Naive thymus-derived CD4-positive, alpha-beta T cell (primary cell): ENCODE results near the gene PPM1H. TPM values are rescaled to one million over a fixed set of nuclear protein-coding genes. Genes with fewer than 3 reads are reported as not detected.

Source experiments
- ATAC-seq: fragments of 150-1000 bp; cut with Tn5 transposase; 2 replicates; pipeline ENCODE4 v1.10.0; 2021; ENCODE audit warnings: mild to moderate bottlenecking, moderate library complexity
- CTCF ChIA-PET: fragments of 350-600 bp; sonication (Branson Sonifier 250); formaldehyde crosslinking; loops from one replicate; lab custom pipeline; 2021; ENCODE audit warnings: antibody characterized with exemption; lab: Charles Lee
- POLR2A ChIA-PET: fragments of 350-600 bp; sonication (Branson Sonifier 250); formaldehyde crosslinking; loops from one replicate; lab custom pipeline; 2021; ENCODE audit warnings: antibody characterized with exemption, inconsistent platforms; lab: Charles Lee
- DNase-seq, 9 donors: peaks; one replicate each; pipeline versions ENCODE4 v3.0.0 to v3.0.0-alpha.2; 2020 to 2022; ENCODE audit warnings: mixed read lengths in 1 of 9
- H3K27ac ChIP-seq: one replicate; pipeline ENCODE4 v1.7.0; 2013; ENCODE audit warnings: mild to moderate bottlenecking, low read depth, low read length, moderate library complexity
- H3K27me3 ChIP-seq, 2 donors: one replicate each; pipeline ENCODE4 v1.7.0; 2013; ENCODE audit warnings: low read length in 2 of 2, mild to moderate bottlenecking in 2 of 2, moderate library complexity in 2 of 2; ENCODE audit not compliant: control insufficient read depth in 2 of 2, insufficient read depth in 2 of 2
- H3K36me3 ChIP-seq, 3 experiments: 1 replicate in 2 of 3; 2 replicates in 1 of 3; pipeline ENCODE4 v1.7.0; 2013; ENCODE audit warnings: low read length in 3 of 3, mild to moderate bottlenecking in 3 of 3, moderate library complexity in 1 of 3; ENCODE audit not compliant: insufficient read depth in 3 of 3, control insufficient read depth in 2 of 3
- H3K4me1 ChIP-seq, 2 donors: one replicate each; pipeline ENCODE4 v1.7.0; 2013; ENCODE audit warnings: low read length in 2 of 2, mild to moderate bottlenecking in 2 of 2, moderate library complexity in 1 of 2; ENCODE audit not compliant: control insufficient read depth in 2 of 2, insufficient read depth in 2 of 2
- H3K4me3 ChIP-seq: 2 replicates; pipeline ENCODE4 v1.7.0; 2013; ENCODE audit warnings: mild to moderate bottlenecking, low read length
- H3K9me3 ChIP-seq, 3 experiments: 1 replicate in 2 of 3; 2 replicates in 1 of 3; pipeline ENCODE4 v1.7.0; 2013; ENCODE audit warnings: low read length in 3 of 3; ENCODE audit not compliant: control insufficient read depth in 2 of 3
- H3K27ac Mint-ChIP-seq, 9 donors: one replicate each; pipeline ENCODE4 v1.8.0; 2020 to 2022; ENCODE audit warnings: mixed read lengths in 9 of 9, mild to moderate bottlenecking in 8 of 9, moderate library complexity in 5 of 9, inconsistent platforms in 2 of 9
- H3K27me3 Mint-ChIP-seq, 5 donors: one replicate each; pipeline ENCODE4 v1.8.0; 2021 to 2022; ENCODE audit warnings: mixed read lengths in 5 of 5, mild to moderate bottlenecking in 1 of 5
- H3K36me3 Mint-ChIP-seq, 5 donors: one replicate each; pipeline ENCODE4 v1.8.0; 2020 to 2022; ENCODE audit warnings: mixed read lengths in 5 of 5, mild to moderate bottlenecking in 3 of 5, inconsistent platforms in 1 of 5
- H3K4me1 Mint-ChIP-seq, 7 donors: one replicate each; pipeline ENCODE4 v1.8.0; 2020 to 2022; ENCODE audit warnings: mixed read lengths in 7 of 7, mild to moderate bottlenecking in 3 of 7, inconsistent platforms in 1 of 7
- H3K4me3 Mint-ChIP-seq, 10 donors: one replicate each; pipeline ENCODE4 v1.8.0; 2020 to 2022; ENCODE audit warnings: mild to moderate bottlenecking in 10 of 10, mixed read lengths in 10 of 10, moderate library complexity in 6 of 10, inconsistent platforms in 2 of 10
- H3K9me3 Mint-ChIP-seq, 11 donors: one replicate each; pipeline ENCODE4 v1.8.0; 2020 to 2022; ENCODE audit warnings: mixed read lengths in 11 of 11, mild to moderate bottlenecking in 4 of 11, inconsistent platforms in 1 of 11, moderate library complexity in 1 of 11
- intact Hi-C, 2 donors: fragments of 100-400 bp; cut with micrococcal nuclease; formaldehyde crosslinking; loops; one replicate each; pipeline ENCODE4 v1.15.1; 2023
- polyA plus RNA-seq, 2 donors: library from polyadenylated mRNA; unstranded; fragments of 300-500 nt; fragmentation: Illumina TruSeq; gene quantifications; one replicate each; pipeline ENCODE4 v1.2.3, GENCODE V29; 2021
- total RNA-seq, 6 experiments: library from RNA in 5 of 6; stranded (reverse) in 5 of 6; gene quantifications; 1 replicate in 5 of 6; 2 replicates in 1 of 6; pipeline ENCODE4 v1.2.3 and lab custom pipeline; 2021 to 2026

The PPM1H gene
- total and polyA plus RNA-seq, 7 experiments from 2014 or later, result 0.08 to 2.1 (median 0.34) TPM; not detected in 4

- DNase-seq (no peak), ATAC-seq (no peak)
- no peak overlapping the region for H3K27ac Mint-ChIP-seq
- peaks cover 0 to 11% (median 7%) of the 10 kb centered on the region in 5 donors for H3K27me3 Mint-ChIP-seq
- H3K4me1 ChIP-seq, result no peaks in the 10 kb centered on the region
- no peaks in the 10 kb centered on the region for H3K9me3 Mint-ChIP-seq
- CTCF ChIA-PET, result no interaction called here
- intact Hi-C loops, result no loop called here
- no peaks in the 10 kb centered on the region for H3K27me3 ChIP-seq
- POLR2A ChIA-PET, result no interaction called here
- no peaks in the 10 kb centered on the region for H3K9me3 ChIP-seq
- no peak overlapping the region for H3K4me3 ChIP-seq
- H3K4me1 Mint-ChIP-seq, result peaks cover 0 to 1% (median 0%) of the 10 kb centered on the region in 7 donors
- no peak overlapping the region for H3K27ac ChIP-seq
- no peak overlapping the region for H3K4me3 Mint-ChIP-seq
- no peaks in the 10 kb centered on the region for H3K36me3 ChIP-seq
- no peaks in the 10 kb centered on the region for H3K36me3 Mint-ChIP-seq
Observed at GRCh38 chr12:62686938-62687337, 248.0 kb downstream of the PPM1H start.

GRCh38 chr12:62684570-62685295, 250.2 kb downstream of the PPM1H start:
- H3K9me3 ChIP-seq, result no peaks in the 10 kb centered on the region
- no peaks in the 10 kb centered on the region for H3K4me1 ChIP-seq
- H3K4me3 ChIP-seq, result no peak overlapping the region
- no peaks in the 10 kb centered on the region for H3K36me3 ChIP-seq
- Mint-ChIP-seq H3K4me3 (no peak overlapping the region), H3K9me3 (peaks cover 0 to 1% (median 0%) of the 10 kb centered on the region in 11 donors), H3K4me1 (peaks cover 0 to 6% (median 0%) of the 10 kb centered on the region in 7 donors), H3K27me3 (peaks cover 6 to 25% (median 14%) of the 10 kb centered on the region in 5 donors), H3K27ac (no peak overlapping the region), H3K36me3 (peaks cover 0 to 5% (median 0%) of the 10 kb centered on the region in 5 donors)
- DNase-seq, result no peak
- ATAC-seq, result no peak
- CTCF ChIA-PET, result no interaction called here
- H3K27me3 ChIP-seq, result no peaks in the 10 kb centered on the region
- intact Hi-C loops, result no loop called here
- POLR2A ChIA-PET, result no interaction called here
- H3K27ac ChIP-seq, result no peak overlapping the region

GRCh38 chr12:62683776-62684569, 251.0 kb downstream of the PPM1H start:
- Mint-ChIP-seq H3K27ac (peak overlapping the region in 1 of 9 donors; percentile 43), H3K4me3 (no peak overlapping the region), H3K27me3 (peaks cover 6 to 25% (median 14%) of the 10 kb centered on the region in 5 donors), H3K9me3 (peaks cover 0 to 1% (median 0%) of the 10 kb centered on the region in 11 donors), H3K36me3 (peaks cover 0 to 5% (median 0%) of the 10 kb centered on the region in 5 donors), H3K4me1 (peaks cover 0 to 6% (median 0%) of the 10 kb centered on the region in 7 donors)
- H3K4me3 ChIP-seq, result no peak overlapping the region
- no peaks in the 10 kb centered on the region for H3K36me3 ChIP-seq
- no peaks in the 10 kb centered on the region for H3K27me3 ChIP-seq
- DNase-seq (no peak), ATAC-seq (no peak)
- CTCF ChIA-PET, result no interaction called here
- no peaks in the 10 kb centered on the region for H3K9me3 ChIP-seq
- intact Hi-C loops, result no loop called here
- no peak overlapping the region for H3K27ac ChIP-seq
- no peaks in the 10 kb centered on the region for H3K4me1 ChIP-seq
- POLR2A ChIA-PET, result no interaction called here

GRCh38 chr12:62681306-62681705, 253.6 kb downstream of the PPM1H start:
- Histone ChIP-seq H3K27me3 (no peaks in the 10 kb centered on the region), H3K27ac (no peak overlapping the region), H3K36me3 (no peaks in the 10 kb centered on the region), H3K4me1 (no peaks in the 10 kb centered on the region), H3K4me3 (no peak overlapping the region), H3K9me3 (peaks cover 0 to 8% (median 0%) of the 10 kb centered on the region in 3 experiments)
- ChIA-PET CTCF (interaction anchor here (0.7 kb wide), 1 partner anchor 13 kb away, joined by 3 read pairs; no protein-coding TSS in a partner anchor), POLR2A (no interaction called here)
- peaks cover 0 to 4% (median 0%) of the 10 kb centered on the region in 7 donors for H3K4me1 Mint-ChIP-seq
- peaks cover 0 to 14% (median 2%) of the 10 kb centered on the region in 11 donors for H3K9me3 Mint-ChIP-seq
- H3K27ac Mint-ChIP-seq, result no peak overlapping the region
- ATAC-seq, result no peak
- intact Hi-C loops, result no loop called here
- no peak for DNase-seq
- H3K4me3 Mint-ChIP-seq, result no peak overlapping the region
- H3K36me3 Mint-ChIP-seq, result peaks cover 0 to 5% (median 0%) of the 10 kb centered on the region in 5 donors
- H3K27me3 Mint-ChIP-seq, result peaks cover 6 to 25% (median 14%) of the 10 kb centered on the region in 5 donors

GRCh38 chr12:62679608-62680007, 255.3 kb downstream of the PPM1H start:
- Histone ChIP-seq H3K27ac (no peak overlapping the region), H3K9me3 (peaks cover 0 to 8% (median 0%) of the 10 kb centered on the region in 3 experiments), H3K36me3 (no peaks in the 10 kb centered on the region), H3K4me3 (no peak overlapping the region), H3K27me3 (no peaks in the 10 kb centered on the region), H3K4me1 (no peaks in the 10 kb centered on the region)
- peaks cover 6 to 25% (median 13%) of the 10 kb centered on the region in 5 donors for H3K27me3 Mint-ChIP-seq
- H3K9me3 Mint-ChIP-seq, result peaks cover 0 to 14% (median 2%) of the 10 kb centered on the region in 11 donors
- DNase-seq, result no peak
- ChIA-PET POLR2A (no interaction called here), CTCF (no interaction called here)
- ATAC-seq, result no peak
- no peak overlapping the region for H3K27ac Mint-ChIP-seq
- H3K4me1 Mint-ChIP-seq, result peaks cover 0 to 4% (median 0%) of the 10 kb centered on the region in 7 donors
- peaks cover 0 to 5% (median 0%) of the 10 kb centered on the region in 5 donors for H3K36me3 Mint-ChIP-seq
- intact Hi-C loops, result no loop called here
- H3K4me3 Mint-ChIP-seq, result no peak overlapping the region

- no peak overlapping the region for H3K27ac Mint-ChIP-seq
- ChIA-PET CTCF (no interaction called here), POLR2A (no interaction called here)
- Histone ChIP-seq H3K27me3 (no peaks in the 10 kb centered on the region), H3K4me3 (no peak overlapping the region), H3K4me1 (no peaks in the 10 kb centered on the region), H3K27ac (no peak overlapping the region), H3K9me3 (peaks cover 0 to 8% (median 0%) of the 10 kb centered on the region in 3 experiments), H3K36me3 (no peaks in the 10 kb centered on the region)
- H3K36me3 Mint-ChIP-seq, result peaks cover 0 to 5% (median 0%) of the 10 kb centered on the region in 5 donors
- intact Hi-C loops, result no loop called here
- no peak for DNase-seq
- no peak overlapping the region for H3K4me3 Mint-ChIP-seq
- peaks cover 0 to 14% (median 2%) of the 10 kb centered on the region in 11 donors for H3K9me3 Mint-ChIP-seq
- H3K4me1 Mint-ChIP-seq, result peaks cover 0 to 4% (median 0%) of the 10 kb centered on the region in 7 donors
- peaks cover 7 to 18% (median 12%) of the 10 kb centered on the region in 5 donors for H3K27me3 Mint-ChIP-seq
- ATAC-seq, result no peak
Observed at GRCh38 chr12:62677355-62677754, 257.6 kb downstream of the PPM1H start.
